ENCODE results near the gene PBX3.

Gene PBX3

DNA sequence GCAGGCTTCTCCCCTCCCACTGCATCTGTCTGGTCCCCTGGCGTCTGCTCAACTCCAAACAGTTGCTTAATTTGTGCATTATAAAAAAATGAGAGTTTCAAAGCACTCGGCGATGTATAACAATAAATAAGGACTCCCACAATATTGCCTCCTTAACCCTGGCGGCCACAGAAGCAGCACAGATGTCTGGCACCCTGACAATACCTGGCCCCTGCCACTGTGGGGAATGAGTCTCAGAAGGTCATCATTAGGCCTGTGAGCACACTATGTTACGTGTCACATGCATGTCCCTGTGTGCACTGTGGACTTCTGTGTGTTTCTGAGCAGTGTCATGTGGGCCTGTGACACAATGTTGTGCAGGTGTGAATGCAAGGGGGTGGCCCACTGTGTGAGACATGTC, 236.5 kb downstream of the PBX3 start:
- Histone ChIP-seq H3K27me3 (ENCODE audit: low read length) (no peaks in the 10 kb centered on the region), H3K4me3 (ENCODE audit: insufficient read depth, low read length, poor library complexity, severe bottlenecking) (no peak overlapping the region), H3K79me2 (ENCODE audit: insufficient read depth, low read length) (no peaks in the 10 kb centered on the region), H4K20me1 (ENCODE audit: low read depth, low read length) (no peaks in the 10 kb centered on the region), H3K4me2 (ENCODE audit: low read depth, low read length, poor library complexity, severe bottlenecking) (no peak overlapping the region), H3K9ac (ENCODE audit: low read length) (no peak overlapping the region), H3K9me2 (replicated peaks; ENCODE audit: insufficient read depth, low read length) (no peaks in the 10 kb centered on the region), H3F3A (ENCODE audit: insufficient read depth) (no peaks in the 10 kb centered on the region), H3K27ac (ENCODE audit: low read depth, low read length) (no peak overlapping the region), H2AFZ (ENCODE audit: low read depth, low read length, severe bottlenecking) (no peak overlapping the region), H3K36me3 (ENCODE audit: low read length) (no peaks in the 10 kb centered on the region), H3K9me3 (ENCODE audit: insufficient read depth, low read length) (peaks cover 12% of the 10 kb centered on the region; the same call in 1 of the 2 replicates)
- no peak for TF ChIP-seq EZH2phosphoT487 (conservative IDR thresholded peaks at IDR 0.05; ENCODE audit: low read length)
- TF ChIP-seq, protein P1, sequence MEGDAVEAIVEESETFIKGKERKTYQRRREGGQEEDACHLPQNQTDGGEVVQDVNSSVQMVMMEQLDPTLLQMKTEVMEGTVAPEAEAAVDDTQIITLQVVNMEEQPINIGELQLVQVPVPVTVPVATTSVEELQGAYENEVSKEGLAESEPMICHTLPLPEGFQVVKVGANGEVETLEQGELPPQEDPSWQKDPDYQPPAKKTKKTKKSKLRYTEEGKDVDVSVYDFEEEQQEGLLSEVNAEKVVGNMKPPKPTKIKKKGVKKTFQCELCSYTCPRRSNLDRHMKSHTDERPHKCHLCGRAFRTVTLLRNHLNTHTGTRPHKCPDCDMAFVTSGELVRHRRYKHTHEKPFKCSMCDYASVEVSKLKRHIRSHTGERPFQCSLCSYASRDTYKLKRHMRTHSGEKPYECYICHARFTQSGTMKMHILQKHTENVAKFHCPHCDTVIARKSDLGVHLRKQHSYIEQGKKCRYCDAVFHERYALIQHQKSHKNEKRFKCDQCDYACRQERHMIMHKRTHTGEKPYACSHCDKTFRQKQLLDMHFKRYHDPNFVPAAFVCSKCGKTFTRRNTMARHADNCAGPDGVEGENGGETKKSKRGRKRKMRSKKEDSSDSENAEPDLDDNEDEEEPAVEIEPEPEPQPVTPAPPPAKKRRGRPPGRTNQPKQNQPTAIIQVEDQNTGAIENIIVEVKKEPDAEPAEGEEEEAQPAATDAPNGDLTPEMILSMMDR (IDR thresholded peaks at IDR 0.05; ENCODE audit: insufficient read depth, low read length, poor library complexity, severe bottlenecking), result no peak

DNA sequence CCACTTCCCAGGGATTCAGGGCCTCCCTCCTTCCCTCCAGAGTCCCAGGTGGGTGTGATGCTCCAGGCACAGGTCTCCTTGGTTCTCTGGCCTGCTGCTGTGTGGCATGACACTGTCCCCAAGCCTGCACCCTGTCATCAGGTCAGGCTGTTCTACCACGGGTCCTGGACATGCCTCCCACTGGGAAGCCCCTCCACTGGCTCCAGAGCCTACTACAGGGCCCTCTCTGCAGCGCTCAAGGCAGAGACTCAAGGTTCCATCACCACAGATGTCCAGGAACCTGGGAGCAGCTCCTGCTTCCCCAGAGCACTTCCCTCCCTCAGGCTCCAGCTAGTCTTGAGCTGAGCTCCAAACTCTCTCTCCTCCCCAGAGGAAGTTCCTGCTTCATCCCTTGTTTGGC, 237.3 kb downstream of the PBX3 start:
- TF ChIP-seq, protein P1 (IDR thresholded peaks at IDR 0.05; ENCODE audit: insufficient read depth, low read length, poor library complexity, severe bottlenecking), result no peak
- no peak for TF ChIP-seq EZH2phosphoT487 (conservative IDR thresholded peaks at IDR 0.05; ENCODE audit: low read length)
- no peak overlapping the region for H3K27ac ChIP-seq (ENCODE audit: low read depth, low read length)

DNA sequence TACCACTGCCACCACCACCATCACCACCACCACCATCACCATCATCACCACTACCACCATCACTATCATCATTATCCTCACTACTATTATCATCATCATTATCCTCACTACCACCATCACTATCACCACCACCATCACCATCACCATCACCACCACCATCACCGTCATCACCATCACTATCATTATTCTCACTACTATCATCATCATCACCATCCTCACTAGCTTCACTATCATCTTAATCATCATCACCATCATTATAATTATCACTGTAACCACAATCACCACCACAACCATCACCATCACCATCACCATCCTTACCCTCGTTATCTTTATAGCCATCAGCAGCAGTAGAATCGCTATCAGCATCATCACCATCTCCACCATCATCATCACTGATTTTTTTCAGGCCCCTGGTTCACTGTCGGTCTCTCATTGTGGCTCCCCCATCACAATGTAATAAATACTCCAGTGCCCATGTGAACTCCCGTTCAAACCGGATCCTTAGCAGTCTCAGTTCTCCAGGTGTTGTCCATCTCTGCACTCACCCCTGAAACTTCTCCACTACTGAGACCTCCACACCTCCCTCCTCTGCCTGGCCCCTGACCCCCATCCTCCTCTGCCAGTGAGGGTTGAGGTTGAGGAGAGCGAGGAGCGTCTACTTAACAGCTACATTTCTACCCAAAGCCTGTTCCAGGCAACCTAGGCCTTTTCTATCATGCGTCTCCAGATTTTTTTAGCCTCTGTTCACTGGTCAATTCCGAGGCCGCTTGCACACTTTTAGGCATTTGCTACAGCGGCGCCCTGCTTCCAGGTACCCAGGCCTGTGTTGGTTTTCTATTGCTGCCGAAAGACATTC, 238.2 kb downstream of the PBX3 start:
- peaks cover under 1% of the 10 kb centered on the region; the same call in 1 of the 2 replicates for H3K9me3 ChIP-seq (ENCODE audit: insufficient read depth, low read length)
- TF ChIP-seq, protein P1 (IDR thresholded peaks at IDR 0.05; ENCODE audit: insufficient read depth, low read length, poor library complexity, severe bottlenecking), result no peak
- no peak for TF ChIP-seq EZH2phosphoT487 (conservative IDR thresholded peaks at IDR 0.05; ENCODE audit: low read length)
- H3K27ac ChIP-seq (ENCODE audit: low read depth, low read length), result no peak overlapping the region
- no peak overlapping the region for H3K4me2 ChIP-seq (ENCODE audit: low read depth, low read length, poor library complexity, severe bottlenecking)
- no peaks in the 10 kb centered on the region for H3F3A ChIP-seq (ENCODE audit: insufficient read depth)
- H3K9ac ChIP-seq (ENCODE audit: low read length), result no peak overlapping the region
- no peak overlapping the region for H3K4me3 ChIP-seq (ENCODE audit: insufficient read depth, low read length, poor library complexity, severe bottlenecking)
- no peaks in the 10 kb centered on the region for H3K27me3 ChIP-seq (ENCODE audit: low read length)
- no peak overlapping the region for H2AFZ ChIP-seq (ENCODE audit: low read depth, low read length, severe bottlenecking)
- no peaks in the 10 kb centered on the region for H3K79me2 ChIP-seq (ENCODE audit: insufficient read depth, low read length)
- H3K9me2 ChIP-seq (replicated peaks; ENCODE audit: insufficient read depth, low read length), result no peaks in the 10 kb centered on the region
- H3K36me3 ChIP-seq (ENCODE audit: low read length), result no peaks in the 10 kb centered on the region
- H4K20me1 ChIP-seq (ENCODE audit: low read depth, low read length), result no peaks in the 10 kb centered on the region

More for the DNA sequence above, 237.3 kb downstream of the PBX3 start:
- no peak overlapping the region for H3K4me2 ChIP-seq (ENCODE audit: low read depth, low read length, poor library complexity, severe bottlenecking)
- no peaks in the 10 kb centered on the region for H3F3A ChIP-seq (ENCODE audit: insufficient read depth)
- no peak overlapping the region for H3K4me3 ChIP-seq (ENCODE audit: insufficient read depth, low read length, poor library complexity, severe bottlenecking)
- H4K20me1 ChIP-seq (ENCODE audit: low read depth, low read length), result no peaks in the 10 kb centered on the region
- H3K9me3 ChIP-seq (ENCODE audit: insufficient read depth, low read length), result peaks cover 9% of the 10 kb centered on the region; the same call in 1 of the 2 replicates
- H3K36me3 ChIP-seq (ENCODE audit: low read length), result no peaks in the 10 kb centered on the region
- no peak overlapping the region for H3K9ac ChIP-seq (ENCODE audit: low read length)
- H3K9me2 ChIP-seq (replicated peaks; ENCODE audit: insufficient read depth, low read length), result no peaks in the 10 kb centered on the region
- no peak overlapping the region for H2AFZ ChIP-seq (ENCODE audit: low read depth, low read length, severe bottlenecking)
- H3K79me2 ChIP-seq (ENCODE audit: insufficient read depth, low read length), result no peaks in the 10 kb centered on the region
- H3K27me3 ChIP-seq (ENCODE audit: low read length), result no peaks in the 10 kb centered on the region
